Articular chondrocyte of knee joint (primary cell): Measurements from ENCODE around the gene CDH5. TPM values are rescaled to one million over a fixed set of nuclear protein-coding genes. Genes with fewer than 3 reads are reported as not detected.

ENCODE experiments used
- total RNA-seq: library from RNA; depleted of rRNA; stranded (reverse); fragments of >200 nt; gene quantifications from 2 replicates; pipeline ENCODE4 v1.2.3, GENCODE V29; 2012

Gene CDH5
- 0.26 and 1.9 TPM in 2 replicates for total RNA-seq

GRCh38 chr16:66366433-66367299, at the start of gene CDH5:
CDH5 (plus strand) TSS chr16:66366691; CDS start chr16:66379338, 12,647 bp downstream.

GRCh38 chr16:66427036-66427860, 60.8 kb downstream of the CDH5 start, which contains the start of gene BEAN1:
BEAN1 (plus strand) TSS chr16:66427295; CDS start chr16:66437677, 10,382 bp downstream.

Other genes starting within 250 kb of the CDH5 start
- gene BEAN1, start 60.6 kb downstream of the CDH5 start, total RNA-seq = under 0.01 and 0.11 TPM in 2 replicates
- 57.0 and 67.9 TPM in 2 replicates for gene TK2, start 183.4 kb downstream of the CDH5 start, total RNA-seq
- 43.5 and 47.5 TPM in 2 replicates for gene CKLF, start 185.9 kb downstream of the CDH5 start, total RNA-seq
- gene CMTM1, start 199.7 kb downstream of the CDH5 start, total RNA-seq = 1.6 and 2.1 TPM in 2 replicates
- not detected in 2 replicates for gene CMTM2, start 212.8 kb downstream of the CDH5 start, total RNA-seq
- gene CMTM3, start 238.0 kb downstream of the CDH5 start, total RNA-seq = 17.4 and 19.7 TPM in 2 replicates